C4-2B (cell line): ENCODE results near the gene SIX5.

ENCODE experiments used
- H3K27ac ChIP-seq: fragments of 450-650 bp; 2 replicates; pipeline ENCODE4 v1.5.1; 2017
- CTCF ChIP-seq: fragments of 450-650 bp; conservative IDR thresholded peaks from 2 replicates; pipeline ENCODE4 v1.5.1; 2017; ENCODE audit warnings: mild to moderate bottlenecking
- ZFX ChIP-seq: fragments of 450-650 bp; IDR thresholded peaks from 2 replicates; pipeline ENCODE4 v1.6.1; 2017

The SIX5 gene

GRCh38 chr19:45770192-45771101, 1.4 kb upstream of the SIX5 start:
- TF ChIP-seq ZFX = no peak
- peak; percentile 77 for TF ChIP-seq CTCF
- H3K27ac ChIP-seq = peak overlapping the region; percentile 87

DNA sequence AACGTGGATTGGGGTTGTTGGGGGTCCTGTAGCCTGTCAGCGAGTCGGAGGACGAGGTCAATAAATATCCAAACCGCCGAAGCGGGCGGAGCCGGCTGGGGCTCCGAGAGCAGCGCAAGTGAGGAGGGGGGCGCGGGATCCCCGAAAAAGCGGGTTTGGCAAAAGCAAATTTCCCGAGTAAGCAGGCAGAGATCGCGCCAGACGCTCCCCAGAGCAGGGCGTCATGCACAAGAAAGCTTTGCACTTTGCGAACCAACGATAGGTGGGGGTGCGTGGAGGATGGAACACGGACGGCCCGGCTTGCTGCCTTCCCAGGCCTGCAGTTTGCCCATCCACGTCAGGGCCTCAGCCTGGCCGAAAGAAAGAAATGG, 754 bp upstream of the SIX5 start:
- no peak for TF ChIP-seq CTCF
- TF ChIP-seq ZFX = no peak
- H3K27ac ChIP-seq = peak overlapping the region; percentile 87

DNA sequence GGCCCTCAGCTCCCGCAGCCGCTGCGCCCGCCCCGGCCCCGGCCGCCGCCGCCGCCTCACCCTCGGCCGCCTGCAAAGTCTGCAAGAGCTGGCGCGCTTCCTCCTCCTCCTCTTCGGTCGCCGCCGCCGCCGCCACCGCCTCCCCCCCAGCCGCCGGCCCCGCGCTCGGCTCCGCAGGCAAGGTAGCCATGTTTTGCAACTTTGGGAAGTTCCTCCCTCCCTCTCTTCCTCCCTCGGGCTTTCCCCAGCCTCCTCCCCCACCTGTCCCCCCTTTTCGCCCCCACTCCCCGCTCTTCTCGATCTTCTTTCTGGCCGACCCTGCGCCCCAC, 433 bp downstream of the SIX5 start:
- TF ChIP-seq CTCF (no peak), ZFX (no peak)
- peak overlapping the region; percentile 87 for H3K27ac ChIP-seq

- peak overlapping the region; percentile 87 for H3K27ac ChIP-seq
- TF ChIP-seq CTCF = no peak
- TF ChIP-seq ZFX = peak; percentile 48
Measured at GRCh38 chr19:45767881-45768654, 984 bp downstream of the SIX5 start.

DNA sequence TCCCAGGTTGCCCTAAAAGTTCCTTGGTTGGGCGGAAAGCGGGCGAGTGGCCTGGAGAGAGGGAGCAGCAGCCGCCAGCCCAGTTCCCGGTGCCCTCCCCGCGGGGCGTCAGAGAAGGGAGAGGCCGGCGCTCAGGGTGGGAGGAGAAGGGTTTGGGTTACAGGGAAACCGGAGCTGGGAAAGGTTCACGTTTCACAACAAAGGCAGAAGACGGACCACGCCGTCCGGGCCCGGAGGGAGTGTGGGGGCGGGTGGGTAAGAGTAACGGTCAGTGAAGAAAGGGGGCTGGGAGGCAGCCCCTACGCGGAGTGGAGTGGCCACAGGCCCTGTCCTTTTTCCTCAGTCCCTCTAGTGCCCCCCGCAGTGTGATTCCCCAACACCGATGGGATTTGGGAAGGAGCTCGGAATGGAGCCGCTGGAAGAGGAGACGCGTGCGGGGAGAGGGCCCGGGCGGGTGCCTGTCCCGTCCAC, 1.6 kb downstream of the SIX5 start:
- no peak for TF ChIP-seq CTCF
- TF ChIP-seq ZFX = no peak
- peak overlapping the region; percentile 87 for H3K27ac ChIP-seq

GRCh38 chr19:45766869-45767346, 2.1 kb downstream of the SIX5 start:
- peak overlapping the region; percentile 87 for H3K27ac ChIP-seq
- TF ChIP-seq ZFX = no peak
- no peak for TF ChIP-seq CTCF

- no peak for TF ChIP-seq ZFX
- TF ChIP-seq CTCF = no peak
- peak overlapping the region; percentile 87 for H3K27ac ChIP-seq
Measured at GRCh38 chr19:45766296-45766868, 2.7 kb downstream of the SIX5 start.
